Vagina (tissue), 2 donors: ENCODE measurements around the gene ABCB8.

Source experiments
- POLR2A ChIP-seq, 2 donors: fragments of 450-650 bp; IDR thresholded peaks; one replicate each; pipeline ENCODE4 v1.6.1; 2017; ENCODE audit warnings: antibody characterized with exemption in 2 of 2, mild to moderate bottlenecking in 2 of 2, moderate library complexity in 2 of 2
- POLR2AphosphoS5 ChIP-seq, 2 donors: sonication (generic); formaldehyde crosslinking; IDR thresholded peaks; one replicate each; pipeline ENCODE4 v1.9.0; 2017; ENCODE audit warnings: antibody characterized with exemption in 2 of 2, mild to moderate bottlenecking in 2 of 2, low read depth in 1 of 2; ENCODE audit not compliant: insufficient read depth in 1 of 2
- TF ChIP-seq, protein P1 (sequence below), 3 experiments: fragments of 450-650 bp in 2 of 3; fragments of 200-600 bp in 1 of 3; sonication (generic) in 1 of 3; IDR thresholded peaks; one replicate each; pipeline ENCODE4 v1.5.1; 2017 to 2019; ENCODE audit warnings: antibody characterized with exemption in 3 of 3, mild to moderate bottlenecking in 2 of 3, moderate library complexity in 2 of 3

DNA sequence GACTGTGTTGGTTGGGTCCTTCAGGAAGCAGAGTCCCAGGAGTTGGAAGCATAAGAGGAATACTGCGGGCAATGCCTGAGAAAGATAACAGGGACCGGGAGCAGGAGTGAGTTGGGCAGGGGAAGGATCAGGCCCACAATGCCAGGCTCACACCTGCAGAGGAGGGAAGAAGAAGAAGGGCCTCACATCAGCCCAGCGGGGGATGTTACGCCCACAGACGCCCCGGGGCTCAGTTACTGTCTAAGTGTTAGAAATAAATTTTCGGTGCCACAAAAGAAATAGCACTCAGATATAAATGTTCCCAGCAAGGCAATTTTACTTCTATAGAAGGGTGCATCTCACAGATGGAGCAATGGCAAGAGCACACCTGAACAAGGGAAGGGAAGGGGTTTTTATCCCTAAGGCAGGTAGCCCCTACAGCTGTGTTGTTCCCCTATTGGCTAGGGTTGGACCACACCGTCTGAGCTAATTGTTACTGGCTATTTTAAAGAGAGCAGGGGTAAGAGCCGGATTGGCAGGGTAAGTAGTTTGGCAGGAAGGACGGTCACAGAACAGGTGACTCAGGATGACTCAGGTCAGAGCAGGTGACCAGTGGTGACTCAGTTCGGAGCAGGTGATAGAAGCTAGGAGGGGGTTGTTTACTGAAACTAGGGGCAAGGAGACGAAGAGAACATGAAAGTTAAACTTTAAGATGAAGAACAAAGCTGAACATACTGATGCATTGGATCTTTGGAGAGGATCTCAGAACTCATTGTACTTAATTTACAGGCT, 37.6 kb upstream of the ABCB8 start, which contains the start of gene NOS3:
- no peak for TF ChIP-seq POLR2AphosphoS5 (IDR thresholded peaks at IDR 0.05; ENCODE audit: insufficient read depth in 1 of 2, low read depth in 1 of 2)
- no peak for TF ChIP-seq POLR2A (IDR thresholded peaks at IDR 0.05)
- TF ChIP-seq, protein P1, sequence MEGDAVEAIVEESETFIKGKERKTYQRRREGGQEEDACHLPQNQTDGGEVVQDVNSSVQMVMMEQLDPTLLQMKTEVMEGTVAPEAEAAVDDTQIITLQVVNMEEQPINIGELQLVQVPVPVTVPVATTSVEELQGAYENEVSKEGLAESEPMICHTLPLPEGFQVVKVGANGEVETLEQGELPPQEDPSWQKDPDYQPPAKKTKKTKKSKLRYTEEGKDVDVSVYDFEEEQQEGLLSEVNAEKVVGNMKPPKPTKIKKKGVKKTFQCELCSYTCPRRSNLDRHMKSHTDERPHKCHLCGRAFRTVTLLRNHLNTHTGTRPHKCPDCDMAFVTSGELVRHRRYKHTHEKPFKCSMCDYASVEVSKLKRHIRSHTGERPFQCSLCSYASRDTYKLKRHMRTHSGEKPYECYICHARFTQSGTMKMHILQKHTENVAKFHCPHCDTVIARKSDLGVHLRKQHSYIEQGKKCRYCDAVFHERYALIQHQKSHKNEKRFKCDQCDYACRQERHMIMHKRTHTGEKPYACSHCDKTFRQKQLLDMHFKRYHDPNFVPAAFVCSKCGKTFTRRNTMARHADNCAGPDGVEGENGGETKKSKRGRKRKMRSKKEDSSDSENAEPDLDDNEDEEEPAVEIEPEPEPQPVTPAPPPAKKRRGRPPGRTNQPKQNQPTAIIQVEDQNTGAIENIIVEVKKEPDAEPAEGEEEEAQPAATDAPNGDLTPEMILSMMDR (IDR thresholded peaks at IDR 0.05), result no peak
